OCI-LY7 (cell line): ENCODE data around the gene SP7.
"Not testable (repeated sequence)": the region's sequence is repeated elsewhere in the genome, so short reads cannot be mapped to it uniquely, and the experiment has no call there.

ENCODE experiments used
- EZH2phosphoT487 ChIP-seq: fragments of 200-600 bp; sonication (generic); IDR thresholded peaks from 2 replicates; pipeline ENCODE4 v1.6.1; 2018; ENCODE audit warnings: low read depth, borderline replicate concordance, mild to moderate bottlenecking, mixed run types, antibody characterized with exemption, low read length, moderate library complexity, mixed read lengths
- TF ChIP-seq, protein P1 (sequence below): fragments of 200-600 bp; sonication (generic); conservative IDR thresholded peaks from 2 replicates; pipeline ENCODE4 v1.5.1; 2014; ENCODE audit warnings: mild to moderate bottlenecking, antibody characterized with exemption, low read length, moderate library complexity, mixed read lengths

DNA sequence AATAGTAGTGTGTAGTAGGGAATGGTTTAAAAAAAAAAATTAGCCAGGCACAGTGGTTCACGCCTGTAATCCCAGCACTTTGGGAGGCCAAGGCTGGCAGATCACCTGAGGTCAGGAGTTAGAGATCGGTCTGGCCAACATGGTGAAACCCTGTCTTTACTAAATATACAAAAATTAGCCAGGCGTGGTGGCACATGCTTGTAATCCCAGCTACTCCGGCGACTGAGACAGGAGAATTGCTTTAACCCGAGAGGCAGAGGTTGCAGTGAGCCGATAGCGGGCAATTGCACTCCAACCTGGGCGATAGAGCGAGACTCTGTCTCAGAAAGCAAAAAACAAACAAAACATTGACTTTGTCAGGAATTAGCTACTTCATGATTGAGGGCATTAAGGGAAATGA is 39.0 kb downstream of the SP7 start:
- TF ChIP-seq, protein P1, sequence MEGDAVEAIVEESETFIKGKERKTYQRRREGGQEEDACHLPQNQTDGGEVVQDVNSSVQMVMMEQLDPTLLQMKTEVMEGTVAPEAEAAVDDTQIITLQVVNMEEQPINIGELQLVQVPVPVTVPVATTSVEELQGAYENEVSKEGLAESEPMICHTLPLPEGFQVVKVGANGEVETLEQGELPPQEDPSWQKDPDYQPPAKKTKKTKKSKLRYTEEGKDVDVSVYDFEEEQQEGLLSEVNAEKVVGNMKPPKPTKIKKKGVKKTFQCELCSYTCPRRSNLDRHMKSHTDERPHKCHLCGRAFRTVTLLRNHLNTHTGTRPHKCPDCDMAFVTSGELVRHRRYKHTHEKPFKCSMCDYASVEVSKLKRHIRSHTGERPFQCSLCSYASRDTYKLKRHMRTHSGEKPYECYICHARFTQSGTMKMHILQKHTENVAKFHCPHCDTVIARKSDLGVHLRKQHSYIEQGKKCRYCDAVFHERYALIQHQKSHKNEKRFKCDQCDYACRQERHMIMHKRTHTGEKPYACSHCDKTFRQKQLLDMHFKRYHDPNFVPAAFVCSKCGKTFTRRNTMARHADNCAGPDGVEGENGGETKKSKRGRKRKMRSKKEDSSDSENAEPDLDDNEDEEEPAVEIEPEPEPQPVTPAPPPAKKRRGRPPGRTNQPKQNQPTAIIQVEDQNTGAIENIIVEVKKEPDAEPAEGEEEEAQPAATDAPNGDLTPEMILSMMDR, result not testable (repeated sequence)
- TF ChIP-seq EZH2phosphoT487, result not testable (repeated sequence)
